SK-N-MC (cell line): ENCODE data around the gene HECA.

Source experiments
- DNase-seq: peaks from one replicate; pipeline ENCODE4 v3.0.0-alpha.2; 2011; ENCODE audit warnings: low read depth, low spot score
- H3K27ac ChIP-seq: fragments of 200-600 bp; sonication (generic); 2 replicates; pipeline ENCODE4 v1.5.1; 2016; ENCODE audit warnings: mixed run types
- H3K36me3 ChIP-seq: fragments of 200-600 bp; sonication (generic); 2 replicates; pipeline ENCODE4 v1.6.1; 2017; ENCODE audit warnings: antibody characterized with exemption, low read length, mixed read lengths; ENCODE audit not compliant: insufficient read depth
- H3K4me3 ChIP-seq: fragments of 200-600 bp; sonication (generic); 2 replicates; pipeline ENCODE4 v1.5.1; 2016
- H3K9ac ChIP-seq: fragments of 200-600 bp; sonication (generic); 2 replicates; pipeline ENCODE4 v1.8.0; 2017; ENCODE audit warnings: mixed run types, mixed read lengths; ENCODE audit not compliant: insufficient read length
- H3K9me3 ChIP-seq: fragments of 200-600 bp; sonication (generic); 2 replicates; pipeline ENCODE4 v1.6.1; 2017; ENCODE audit warnings: low read depth, mild to moderate bottlenecking, antibody characterized with exemption, low read length, moderate library complexity, mixed read lengths
- EZH2 ChIP-seq: fragments of 200-600 bp; sonication (generic); IDR thresholded peaks from one replicate; pipeline ENCODE4 v1.6.1; 2017; ENCODE audit warnings: antibody characterized with exemption
- FOXP2 ChIP-seq: optimal IDR thresholded peaks from 2 replicates; pipeline ENCODE3; 2011; ENCODE audit warnings: mild to moderate bottlenecking, moderate library complexity; ENCODE audit not compliant: insufficient read depth; ENCODE audit errors: extremely low read length, control extremely low read depth
- POLR2AphosphoS5 ChIP-seq: IDR thresholded peaks from 2 replicates; pipeline ENCODE4 v1.6.1; 2012; ENCODE audit warnings: mild to moderate bottlenecking, low read depth, low read length, borderline replicate concordance

The HECA gene

DNA sequence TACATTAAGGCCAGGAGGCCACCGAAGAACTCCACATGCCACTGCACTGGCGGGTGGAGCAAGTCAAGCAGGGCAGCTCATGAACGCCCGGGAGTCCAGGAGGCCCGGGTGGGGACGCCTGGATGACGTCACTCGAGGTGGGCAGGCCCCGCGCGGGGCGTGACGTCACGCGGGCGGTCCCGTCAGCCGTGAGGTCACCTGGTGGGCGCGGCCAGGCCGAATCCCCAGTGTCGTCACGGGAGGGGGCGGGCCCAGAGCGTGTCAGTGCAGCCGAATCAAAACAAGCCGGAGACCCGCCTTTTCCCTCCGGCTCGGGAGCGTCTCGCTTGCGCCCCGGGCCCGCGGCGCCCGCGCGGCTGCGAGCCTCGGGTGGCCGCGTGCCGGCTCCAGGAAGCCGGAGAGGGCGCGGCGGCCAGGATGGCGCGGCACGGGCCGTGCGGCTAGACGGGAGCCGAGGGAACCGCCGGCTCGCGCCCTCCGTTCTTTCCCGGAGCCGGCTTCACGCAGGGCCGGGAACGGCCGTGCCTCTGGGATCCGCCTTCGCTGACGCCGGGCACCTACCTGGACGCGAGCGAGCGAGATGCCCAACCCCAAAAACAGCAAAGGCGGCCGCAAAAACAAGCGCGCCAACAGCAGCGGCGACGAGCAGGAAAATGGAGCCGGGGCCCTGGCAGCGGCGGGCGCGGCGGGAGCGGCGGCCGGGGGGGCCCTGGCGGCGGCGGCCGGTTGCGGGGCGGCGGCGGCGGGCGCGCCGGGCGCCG is at the start of gene HECA:
TSS of gene HECA (plus strand) at position 264 of the 761 bp plus-strand sequence. CDS start at position 581, 317 bp downstream.
- H3K27ac ChIP-seq = peak within 1 kb of the TSS; percentile 95
- peak within 1 kb of the TSS; percentile 94 for H3K9ac ChIP-seq
- no peak for DNase-seq
- H3K4me3 ChIP-seq = peak within 1 kb of the TSS; percentile 90
- TF ChIP-seq FOXP2 (no peak), EZH2 (no peak), POLR2AphosphoS5 (peak; percentile 51; the same call in 1 of the 2 replicates)
- H3K36me3 ChIP-seq = peaks cover 16% of the 10 kb centered on the region
- H3K9me3 ChIP-seq = no peaks in the 10 kb centered on the region

GRCh38 chr6:139091826-139092225 is 43.1 kb upstream of the HECA start:
- Histone ChIP-seq H3K27ac (no peak overlapping the region), H3K9me3 (no peaks in the 10 kb centered on the region), H3K36me3 (no peaks in the 10 kb centered on the region), H3K9ac (no peak overlapping the region), H3K4me3 (no peak overlapping the region)
- DNase-seq = no peak
- no peak for TF ChIP-seq POLR2AphosphoS5
- TF ChIP-seq EZH2 = no peak
- TF ChIP-seq FOXP2 = no peak

DNA sequence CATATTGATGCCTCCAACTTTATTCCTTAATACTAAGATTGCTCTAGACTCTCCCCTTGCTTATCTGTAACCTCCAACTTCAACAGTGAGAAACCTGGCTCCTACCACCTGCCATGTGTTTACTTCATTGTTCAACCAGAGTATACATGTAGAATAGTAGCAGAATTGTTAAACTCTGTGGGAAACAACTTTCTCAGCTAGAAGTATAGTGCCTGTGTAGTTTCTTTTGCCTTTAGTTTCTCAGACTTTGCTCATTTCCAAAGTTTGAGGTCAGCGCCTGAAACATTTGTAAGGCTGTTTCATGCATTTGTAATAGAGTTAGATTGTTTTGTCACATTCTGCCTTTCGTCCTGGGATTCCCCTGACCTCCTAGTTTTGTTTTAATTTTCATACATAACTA is 34.9 kb upstream of the HECA start:
- Histone ChIP-seq H3K36me3 (no peaks in the 10 kb centered on the region), H3K9me3 (no peaks in the 10 kb centered on the region), H3K27ac (no peak overlapping the region), H3K4me3 (no peak overlapping the region), H3K9ac (no peak overlapping the region)
- no peak for DNase-seq
- TF ChIP-seq FOXP2 = no peak
- no peak for TF ChIP-seq POLR2AphosphoS5
- TF ChIP-seq EZH2 = no peak

DNA sequence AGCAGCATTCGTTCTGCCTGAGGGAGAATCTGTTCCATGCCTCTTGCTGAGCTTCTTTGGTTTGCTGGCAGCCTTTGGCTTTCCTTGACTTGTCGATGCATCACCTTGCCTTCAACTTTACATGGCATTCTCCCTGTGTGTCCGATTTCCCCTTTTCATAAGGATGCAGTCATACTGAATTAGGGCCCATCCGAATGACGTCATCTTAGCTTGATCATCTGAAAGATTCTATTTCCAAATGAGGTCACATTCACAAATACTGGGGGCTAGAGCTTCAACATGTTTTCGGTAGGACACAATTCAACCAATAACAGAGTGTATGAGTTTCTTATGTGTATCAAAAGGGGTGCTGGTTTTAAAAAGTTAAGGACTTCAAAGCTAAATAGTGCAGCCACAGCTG is 27.8 kb upstream of the HECA start:
- Histone ChIP-seq H3K9me3 (no peaks in the 10 kb centered on the region), H3K27ac (no peak overlapping the region), H3K9ac (no peak overlapping the region), H3K36me3 (no peaks in the 10 kb centered on the region), H3K4me3 (no peak overlapping the region)
- TF ChIP-seq POLR2AphosphoS5 (no peak), EZH2 (no peak), FOXP2 (no peak)
- no peak for DNase-seq

GRCh38 chr6:139108378-139108777 is 26.5 kb upstream of the HECA start:
- no peak overlapping the region for H3K4me3 ChIP-seq
- TF ChIP-seq FOXP2 (no peak), EZH2 (no peak), POLR2AphosphoS5 (no peak)
- no peak overlapping the region for H3K9ac ChIP-seq

DNA sequence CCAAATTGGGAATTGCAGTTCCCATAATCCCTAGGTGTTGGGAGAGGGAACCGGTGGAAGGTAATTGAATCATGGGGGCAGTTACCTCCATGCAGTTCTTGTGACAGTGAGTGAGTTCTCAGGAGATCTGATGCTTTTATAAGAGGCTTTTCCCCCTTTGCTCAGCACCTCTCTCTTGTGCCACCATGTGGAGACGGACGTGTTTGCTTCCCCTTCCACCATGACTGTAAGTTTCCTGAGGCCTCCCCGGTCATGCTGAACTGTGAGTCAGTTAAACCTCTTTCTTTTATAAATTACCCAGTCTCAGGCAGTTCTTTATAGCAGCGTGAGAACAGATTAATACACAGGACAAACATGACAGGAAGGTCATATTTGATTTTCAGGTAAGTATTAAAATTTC is 25.3 kb upstream of the HECA start:
- no peak overlapping the region for H3K9ac ChIP-seq
- no peak overlapping the region for H3K27ac ChIP-seq
- H3K4me3 ChIP-seq = no peak overlapping the region
- no peak for DNase-seq
- no peaks in the 10 kb centered on the region for H3K36me3 ChIP-seq
- no peaks in the 10 kb centered on the region for H3K9me3 ChIP-seq
- TF ChIP-seq POLR2AphosphoS5 (no peak), FOXP2 (no peak), EZH2 (no peak)

More at GRCh38 chr6:139108378-139108777, 26.5 kb upstream of the HECA start:
- no peak overlapping the region for H3K27ac ChIP-seq
- H3K9me3 ChIP-seq = no peaks in the 10 kb centered on the region
- no peak for DNase-seq
- H3K36me3 ChIP-seq = no peaks in the 10 kb centered on the region

- no peaks in the 10 kb centered on the region for H3K9me3 ChIP-seq
- H3K27ac ChIP-seq = no peak overlapping the region
- no peak for DNase-seq
- no peak for TF ChIP-seq EZH2
- TF ChIP-seq POLR2AphosphoS5 = no peak
- TF ChIP-seq FOXP2 = no peak
- no peak overlapping the region for H3K4me3 ChIP-seq
- H3K9ac ChIP-seq = no peak overlapping the region
- no peaks in the 10 kb centered on the region for H3K36me3 ChIP-seq
These were observed 22.7 kb upstream of the HECA start for GRCh38 chr6:139112146-139112545.

DNA sequence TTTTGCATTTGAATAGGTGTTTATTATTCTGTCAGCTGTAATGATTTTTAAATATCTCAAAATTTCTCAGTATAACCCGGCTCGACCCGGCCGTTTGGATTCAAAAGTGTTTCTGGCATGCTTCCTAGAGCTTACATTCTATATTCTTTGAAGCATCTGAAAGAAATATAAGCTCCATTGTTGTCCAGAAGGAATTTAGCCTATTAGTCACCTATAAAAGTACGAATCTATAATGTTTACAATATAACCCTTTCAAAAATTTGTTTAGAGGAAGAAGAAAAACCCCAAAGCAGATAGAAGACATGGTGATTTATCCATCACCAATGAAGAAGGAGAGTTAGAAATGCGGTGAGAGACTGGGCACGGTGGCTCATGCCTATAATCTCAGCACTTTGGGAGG is 22.3 kb upstream of the HECA start:
- Histone ChIP-seq H3K4me3 (no peak overlapping the region), H3K9me3 (no peaks in the 10 kb centered on the region), H3K27ac (no peak overlapping the region), H3K36me3 (no peaks in the 10 kb centered on the region), H3K9ac (no peak overlapping the region)
- DNase-seq = no peak
- TF ChIP-seq FOXP2 = no peak
- TF ChIP-seq POLR2AphosphoS5 = no peak
- no peak for TF ChIP-seq EZH2

- TF ChIP-seq FOXP2 (no peak), POLR2AphosphoS5 (no peak), EZH2 (no peak)
- Histone ChIP-seq H3K27ac (no peak overlapping the region), H3K9me3 (no peaks in the 10 kb centered on the region), H3K4me3 (no peak overlapping the region), H3K36me3 (no peaks in the 10 kb centered on the region), H3K9ac (no peak overlapping the region)
- DNase-seq = no peak
These were observed 20.1 kb upstream of the HECA start for GRCh38 chr6:139114746-139115145.
